A549 (cell line): ENCODE measurements around the gene RNF214.

Experiments
- CTCF ChIP-seq: fragments of >200 bp; sonication (Bioruptor Twin); formaldehyde crosslinking; IDR thresholded peaks from 3 replicates; pipeline ENCODE4 v1.5.1; 2016
- ELK1 ChIP-seq: fragments of 150-350 bp; IDR thresholded peaks from 2 replicates; pipeline ENCODE4 v1.6.1; 2014; ENCODE audit warnings: low read depth, mild to moderate bottlenecking, low read length
- MAFK ChIP-seq: fragments of 450-650 bp; IDR thresholded peaks from 2 replicates; pipeline ENCODE4 v1.6.1; 2014; ENCODE audit not compliant: partially characterized antibody
- NR3C1 ChIP-seq: fragments of >200 bp; sonication (Bioruptor Twin); formaldehyde crosslinking; IDR thresholded peaks from 3 replicates; pipeline ENCODE4 v1.6.1; 2017
- POLR2A ChIP-seq: IDR thresholded peaks from 2 replicates; pipeline ENCODE4 v1.6.1; 2012; ENCODE audit warnings: mild to moderate bottlenecking, low read length
- TP53 ChIP-seq: fragments of 250-450 bp; sonication (Bioruptor Pico); IDR thresholded peaks from 2 replicates; pipeline ENCODE4 v1.5.0; 2021; ENCODE audit warnings: mild to moderate bottlenecking, moderate library complexity

DNA sequence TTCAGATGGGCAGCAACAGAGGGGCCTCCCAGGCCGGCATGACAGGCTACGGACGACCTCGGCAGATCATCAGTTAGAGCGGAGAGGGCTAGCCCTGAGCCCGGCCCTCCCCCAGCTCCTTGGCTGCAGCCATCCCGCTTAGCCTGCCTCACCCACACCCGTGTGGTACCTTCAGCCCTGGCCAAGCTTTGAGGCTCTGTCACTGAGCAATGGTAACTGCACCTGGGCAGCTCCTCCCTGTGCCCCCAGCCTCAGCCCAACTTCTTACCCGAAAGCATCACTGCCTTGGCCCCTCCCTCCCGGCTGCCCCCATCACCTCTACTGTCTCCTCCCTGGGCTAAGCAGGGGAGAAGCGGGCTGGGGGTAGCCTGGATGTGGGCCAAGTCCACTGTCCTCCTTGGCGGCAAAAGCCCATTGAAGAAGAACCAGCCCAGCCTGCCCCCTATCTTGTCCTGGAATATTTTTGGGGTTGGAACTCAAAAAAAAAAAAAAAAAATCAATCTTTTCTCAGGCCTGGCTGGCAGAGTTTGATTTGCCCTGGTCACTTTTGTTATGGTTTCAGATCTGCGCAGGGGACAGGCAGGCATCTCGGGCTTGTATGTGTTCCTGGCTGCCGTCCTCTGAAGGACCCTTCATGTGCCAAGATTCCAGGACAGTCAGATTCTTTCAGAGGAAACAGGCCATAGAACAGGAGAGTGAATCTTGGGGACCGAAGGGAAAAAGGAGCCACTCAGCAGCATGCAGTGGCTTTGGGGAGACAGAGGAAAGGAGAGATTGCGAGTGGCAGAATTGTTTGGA, 28.0 kb upstream of the RNF214 start:
- TF ChIP-seq POLR2A (no peak), CTCF (no peak), ELK1 (no peak), TP53 (CRISPR knock-in tag) (no peak), NR3C1 (no peak), MAFK (no peak)
